ENCODE data around the gene RANBP9.

GRCh38 chr6:13604135-13604534 lies 107.5 kb downstream of the RANBP9 start:
- TF ChIP-seq RXRA (IDR thresholded peaks at IDR 0.05) (no peak), RAD21 (IDR thresholded peaks at IDR 0.05) (no peak), CTCF (IDR thresholded peaks at IDR 0.05; ENCODE audit: low read depth, low read length, missing input control) (no peak), YY1 (IDR thresholded peaks at IDR 0.05) (no peak), ATF3 (IDR thresholded peaks at IDR 0.05) (no peak), NR2F2 (IDR thresholded peaks at IDR 0.05) (no peak), SP1 (IDR thresholded peaks at IDR 0.05) (no peak), TAF1 (conservative IDR thresholded peaks at IDR 0.05) (no peak), FOXA1 (IDR thresholded peaks at IDR 0.05) (no peak)
- TF ChIP-seq, protein P1, sequence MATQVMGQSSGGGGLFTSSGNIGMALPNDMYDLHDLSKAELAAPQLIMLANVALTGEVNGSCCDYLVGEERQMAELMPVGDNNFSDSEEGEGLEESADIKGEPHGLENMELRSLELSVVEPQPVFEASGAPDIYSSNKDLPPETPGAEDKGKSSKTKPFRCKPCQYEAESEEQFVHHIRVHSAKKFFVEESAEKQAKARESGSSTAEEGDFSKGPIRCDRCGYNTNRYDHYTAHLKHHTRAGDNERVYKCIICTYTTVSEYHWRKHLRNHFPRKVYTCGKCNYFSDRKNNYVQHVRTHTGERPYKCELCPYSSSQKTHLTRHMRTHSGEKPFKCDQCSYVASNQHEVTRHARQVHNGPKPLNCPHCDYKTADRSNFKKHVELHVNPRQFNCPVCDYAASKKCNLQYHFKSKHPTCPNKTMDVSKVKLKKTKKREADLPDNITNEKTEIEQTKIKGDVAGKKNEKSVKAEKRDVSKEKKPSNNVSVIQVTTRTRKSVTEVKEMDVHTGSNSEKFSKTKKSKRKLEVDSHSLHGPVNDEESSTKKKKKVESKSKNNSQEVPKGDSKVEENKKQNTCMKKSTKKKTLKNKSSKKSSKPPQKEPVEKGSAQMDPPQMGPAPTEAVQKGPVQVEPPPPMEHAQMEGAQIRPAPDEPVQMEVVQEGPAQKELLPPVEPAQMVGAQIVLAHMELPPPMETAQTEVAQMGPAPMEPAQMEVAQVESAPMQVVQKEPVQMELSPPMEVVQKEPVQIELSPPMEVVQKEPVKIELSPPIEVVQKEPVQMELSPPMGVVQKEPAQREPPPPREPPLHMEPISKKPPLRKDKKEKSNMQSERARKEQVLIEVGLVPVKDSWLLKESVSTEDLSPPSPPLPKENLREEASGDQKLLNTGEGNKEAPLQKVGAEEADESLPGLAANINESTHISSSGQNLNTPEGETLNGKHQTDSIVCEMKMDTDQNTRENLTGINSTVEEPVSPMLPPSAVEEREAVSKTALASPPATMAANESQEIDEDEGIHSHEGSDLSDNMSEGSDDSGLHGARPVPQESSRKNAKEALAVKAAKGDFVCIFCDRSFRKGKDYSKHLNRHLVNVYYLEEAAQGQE (IDR thresholded peaks at IDR 0.05): no peak

All from liver (tissue), 3 donors.